ENCODE data around the gene RMND1.
A peak's percentile ranks its signal among the peaks of the same experiment; 100 is the strongest.
"Not testable (repeated sequence)": the region's sequence is repeated elsewhere in the genome, so short reads cannot be mapped to it uniquely, and the experiment has no call there.

RMND1 gene

DNA sequence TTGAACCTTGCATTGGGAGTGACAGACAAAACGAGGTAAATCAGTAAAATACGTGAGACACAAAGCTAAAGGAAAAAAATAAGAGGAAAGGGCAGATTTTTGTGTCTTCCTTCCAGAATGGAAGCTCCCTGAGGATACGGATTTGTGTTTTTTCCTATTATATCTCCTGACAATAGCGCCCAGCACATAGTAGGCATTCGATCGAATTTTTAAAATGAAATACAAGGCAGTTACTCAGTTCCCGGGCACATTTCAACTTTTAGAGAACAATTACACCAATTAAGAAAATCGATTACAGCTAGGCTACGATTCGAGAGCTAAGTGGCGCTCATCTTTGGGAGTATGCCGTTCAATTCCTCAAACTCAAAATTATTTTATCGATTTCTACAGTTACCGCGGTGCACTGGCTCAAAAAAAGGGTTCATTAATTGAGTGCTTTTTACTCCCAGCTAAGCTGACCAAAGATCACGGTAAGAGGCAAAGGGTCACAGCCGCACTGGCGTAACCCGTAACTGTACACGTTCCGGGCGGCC is 443 bp downstream of the RMND1 start:
- DNase-seq: no peak

DNA sequence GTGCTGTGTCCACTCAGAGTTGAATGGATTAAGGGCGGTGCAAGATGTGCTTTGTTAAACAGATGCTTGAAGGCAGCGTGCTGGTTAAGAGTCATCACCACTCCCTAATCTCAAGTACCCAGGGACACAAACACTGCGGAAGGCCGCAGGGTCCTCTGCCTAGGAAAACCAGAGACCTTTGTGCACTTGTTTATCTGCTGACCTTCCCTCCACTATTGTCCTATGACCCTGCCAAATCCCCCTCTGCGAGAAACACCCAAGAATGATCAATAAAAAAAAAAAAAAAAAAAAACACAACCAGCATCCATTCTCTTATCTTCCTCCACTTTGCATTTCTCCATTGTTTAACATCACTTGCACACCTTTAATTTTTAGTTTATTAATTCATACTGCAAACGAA is 998 bp downstream of the RMND1 start:
- DNase-seq: not testable (repeated sequence)

DNA sequence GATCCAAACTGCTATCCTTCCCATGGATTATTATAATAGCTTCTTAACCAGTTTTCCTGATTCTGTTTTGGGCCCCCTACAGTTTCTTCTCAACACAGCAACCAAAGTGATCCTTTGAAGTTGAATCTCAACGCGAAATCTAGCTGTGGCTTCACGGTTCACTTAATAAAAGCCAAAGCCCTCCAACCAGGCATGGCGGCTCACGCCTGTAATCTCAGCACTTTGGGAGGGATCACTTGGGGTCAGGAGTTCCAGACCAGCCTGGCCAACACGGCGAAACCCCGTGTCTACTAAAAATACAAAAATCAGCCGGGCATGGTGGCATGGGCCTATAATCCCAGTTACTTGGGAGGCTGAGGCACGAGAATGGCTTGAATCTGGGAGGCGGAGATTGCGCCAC is 3.3 kb downstream of the RMND1 start:
- DNase-seq: no peak

DNA sequence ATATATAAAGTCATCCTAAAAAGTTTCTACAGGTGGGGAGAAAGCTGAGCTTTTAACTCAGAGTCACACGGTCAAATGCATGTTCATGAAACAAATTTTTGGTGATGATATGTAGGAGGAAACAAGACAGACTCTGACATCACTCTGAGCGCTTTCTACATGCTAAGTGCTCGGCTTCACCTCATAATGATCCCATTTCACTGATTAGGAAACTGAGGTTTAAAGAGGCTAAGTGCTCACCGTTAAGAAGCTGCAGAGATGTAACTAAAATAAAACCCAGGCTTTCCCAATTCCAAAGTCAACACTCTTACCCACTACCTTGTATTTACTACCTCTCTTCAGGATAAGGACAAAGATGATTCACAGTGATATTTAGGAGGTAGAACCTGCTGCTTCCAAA is 4.7 kb downstream of the RMND1 start:
- DNase-seq: no peak

DNA sequence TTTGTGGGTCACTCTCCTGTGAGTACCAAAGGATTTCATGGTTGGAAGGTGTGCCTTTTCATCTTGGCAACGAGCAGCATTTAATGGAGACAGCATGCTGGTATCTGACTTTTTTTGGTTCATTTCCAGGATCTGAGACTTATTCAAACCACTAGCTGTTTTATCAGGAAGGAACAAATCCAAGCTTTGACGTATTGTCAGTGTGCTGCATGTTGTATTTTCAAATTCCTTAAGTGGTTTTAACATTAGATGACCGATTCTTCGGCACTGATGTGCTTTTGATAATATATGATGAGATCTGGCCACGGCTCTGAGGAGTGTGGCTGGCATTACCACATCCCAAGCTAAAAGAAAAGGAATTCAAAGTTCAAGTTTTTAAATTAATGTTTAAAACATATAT is 6.4 kb downstream of the RMND1 start:
- DNase-seq: no peak

DNA sequence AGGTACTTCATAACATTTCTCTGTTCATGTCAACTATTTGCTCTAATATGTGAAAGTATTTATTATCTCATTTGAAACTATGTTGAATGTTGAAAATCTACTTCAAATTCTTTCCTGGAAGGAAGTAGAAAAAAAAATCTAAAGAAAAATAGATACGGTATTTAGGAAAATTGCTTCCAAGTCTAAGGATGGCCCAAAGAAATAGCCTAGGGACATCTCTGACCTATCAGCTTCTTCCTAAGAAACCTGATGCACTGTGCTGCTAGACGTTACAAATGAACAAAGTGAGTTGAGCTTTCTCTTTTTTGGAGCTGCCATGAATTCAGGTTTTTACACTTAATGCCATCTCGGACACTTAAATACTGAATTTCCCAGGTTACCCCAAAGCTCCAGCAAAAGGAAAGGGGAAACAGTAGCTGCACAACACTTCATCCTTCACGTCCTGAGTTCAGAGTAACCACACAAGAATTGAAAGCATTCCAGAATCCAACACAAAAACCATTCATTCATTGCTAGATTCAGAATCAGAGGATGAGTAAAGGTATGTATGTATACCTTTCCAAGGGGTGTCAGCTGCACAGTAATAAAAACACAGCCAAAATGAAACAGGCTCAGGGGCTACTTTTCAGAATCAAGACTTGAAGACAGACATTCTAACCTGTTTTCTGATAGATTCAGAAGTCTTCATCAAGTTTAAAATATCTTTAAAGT is 7.9 kb downstream of the RMND1 start:
- no peak for DNase-seq

DNA sequence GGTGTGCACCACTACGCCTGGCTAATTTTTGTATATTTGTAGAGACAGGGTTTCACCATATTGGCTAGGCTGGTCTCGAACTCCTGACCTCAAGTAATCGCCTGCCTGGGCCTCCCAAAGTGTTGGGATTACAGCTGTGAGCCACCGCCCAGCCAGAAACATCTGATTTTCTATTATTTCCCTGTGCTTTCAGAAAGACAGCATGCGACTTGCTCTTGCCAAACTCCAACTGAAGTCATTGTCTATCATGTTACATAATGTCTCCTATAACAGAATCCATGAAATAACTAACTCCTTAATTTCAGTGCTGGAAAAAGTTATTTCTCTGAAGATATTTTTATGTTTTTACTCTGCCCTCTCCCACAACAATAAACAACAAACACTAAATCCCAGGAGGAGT is 8.5 kb downstream of the RMND1 start:
- no peak for DNase-seq

DNA sequence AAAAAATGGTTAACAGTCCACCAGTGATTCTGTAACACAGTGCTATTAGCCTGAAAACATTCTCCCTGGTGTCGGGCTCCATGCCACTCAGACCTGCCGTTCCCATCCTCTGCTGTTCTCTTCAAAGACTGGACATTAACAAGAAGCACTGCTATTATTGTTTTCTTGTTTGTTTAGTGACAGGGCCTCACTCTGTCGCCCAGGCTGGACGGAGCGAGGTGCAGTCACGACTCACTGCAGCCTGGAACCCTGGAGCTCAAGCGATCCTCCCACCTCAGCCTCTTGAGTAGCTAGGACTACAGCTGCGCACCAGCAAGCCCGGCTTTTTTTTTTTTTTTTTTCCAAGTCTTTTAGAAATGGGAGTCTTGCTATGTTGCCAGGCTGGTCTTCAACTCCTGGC is 9.6 kb downstream of the RMND1 start:
- DNase-seq: no peak

DNA sequence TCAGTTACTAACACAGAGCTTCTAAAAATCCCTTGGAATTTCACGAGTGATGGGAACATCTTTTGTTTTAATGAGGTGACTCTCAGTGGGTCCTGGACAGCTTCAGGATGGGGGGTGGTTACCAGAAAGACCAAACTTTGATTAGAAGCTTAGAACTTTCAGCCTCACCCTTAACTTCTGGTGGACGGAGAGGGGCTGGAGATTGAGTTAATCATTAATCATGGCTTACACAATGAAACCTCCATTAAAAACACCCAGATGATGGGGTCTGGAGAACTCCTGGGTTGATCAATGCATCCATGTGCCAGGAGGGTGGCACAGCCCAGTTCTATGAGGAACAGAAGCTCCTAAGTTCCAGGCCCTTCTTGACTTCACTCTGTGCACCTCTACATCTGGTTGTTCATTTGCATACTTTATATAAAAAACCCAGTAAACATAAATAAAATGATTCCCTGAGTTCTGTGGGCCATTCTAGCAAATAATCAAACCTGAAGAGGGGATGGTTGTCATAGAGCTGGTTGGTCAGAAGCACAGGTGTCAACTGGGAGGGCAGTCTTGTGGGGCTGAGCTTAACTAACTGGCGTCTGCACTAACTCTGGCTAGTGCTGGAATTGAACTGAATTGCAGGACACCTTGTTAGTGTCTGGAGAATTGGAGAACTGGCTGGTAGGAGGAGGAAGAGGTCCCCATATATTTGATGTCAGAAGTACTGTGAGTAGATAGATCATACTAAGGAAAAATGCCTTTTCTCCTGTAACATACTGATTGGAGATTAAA is 10.3 kb downstream of the RMND1 start:
- no peak for DNase-seq

DNA sequence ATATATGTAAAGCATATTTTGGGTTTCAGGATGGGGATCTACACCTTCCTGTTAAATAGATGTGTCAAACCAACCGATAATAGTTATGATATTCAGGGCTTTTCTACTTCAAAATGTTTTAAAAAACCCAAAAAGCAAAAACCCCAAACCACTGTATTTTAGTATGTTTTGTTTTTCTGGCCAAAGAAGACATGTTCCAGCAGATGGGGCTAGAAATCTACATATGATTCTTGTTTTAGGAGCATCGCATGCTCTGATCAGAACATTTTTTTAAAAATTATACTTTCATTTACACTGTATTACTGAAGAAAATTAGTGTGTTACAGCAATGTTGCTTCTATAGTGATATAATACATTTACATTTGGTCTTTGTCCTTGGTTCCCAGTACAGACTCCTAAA is 11.0 kb downstream of the RMND1 start:
- DNase-seq: peak; percentile 46

DNA sequence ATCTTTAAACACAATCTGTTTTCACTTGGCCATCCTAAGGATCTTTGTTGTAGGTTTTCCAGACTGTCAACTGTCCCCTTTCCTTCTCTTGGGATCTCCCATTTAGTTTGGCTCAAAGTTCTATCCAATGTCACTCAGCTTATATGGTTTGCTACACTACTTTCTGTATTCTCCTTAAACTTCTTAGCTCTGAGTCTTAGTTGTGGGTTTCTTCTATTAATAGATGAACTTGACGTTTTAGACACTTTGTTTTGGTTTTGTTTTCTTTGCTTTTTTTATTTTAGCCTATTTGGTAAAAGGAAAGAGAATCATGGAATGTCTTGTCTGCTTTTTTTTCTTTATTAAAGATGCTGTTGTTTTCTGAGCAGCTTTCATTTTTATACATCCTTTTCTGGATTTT is 11.4 kb downstream of the RMND1 start:
- DNase-seq: no peak

DNA sequence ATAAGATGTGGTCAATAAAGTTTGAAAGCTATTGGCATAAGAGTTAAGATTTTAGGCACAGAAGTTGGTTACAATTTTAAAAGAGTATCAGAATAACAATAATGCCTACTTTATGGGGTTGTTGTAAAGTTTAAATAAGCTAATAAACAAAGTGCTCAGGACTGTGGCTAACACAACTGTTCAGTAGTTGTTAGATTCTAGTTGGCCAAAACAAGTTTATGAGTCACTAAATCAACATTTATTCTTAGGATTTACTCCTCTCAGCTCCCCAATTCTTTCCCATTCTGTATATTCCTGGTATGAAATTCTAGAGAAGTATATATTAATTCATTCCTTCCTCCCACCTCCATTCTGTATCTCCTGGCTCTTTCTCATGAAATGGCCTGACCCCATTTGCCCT is 14.5 kb downstream of the RMND1 start:
- DNase-seq: no peak

DNA sequence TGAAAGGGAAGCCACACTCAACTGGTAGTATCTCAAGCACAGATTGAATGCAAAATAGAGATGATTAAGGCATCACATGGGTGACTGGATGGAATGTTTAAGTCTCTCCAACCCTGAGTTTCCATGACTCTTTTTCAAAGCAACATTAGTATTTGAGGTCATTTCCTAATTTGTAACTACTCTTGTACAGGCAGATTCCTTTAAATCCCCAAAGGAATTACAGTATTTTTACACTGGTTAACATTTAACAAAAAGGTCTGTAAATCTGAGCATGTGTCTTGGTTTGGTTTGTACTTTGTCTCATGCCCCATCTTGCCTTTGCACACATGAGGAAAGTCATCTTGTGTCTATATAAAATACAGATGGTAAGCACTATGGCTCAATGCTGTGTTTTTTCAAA is 15.1 kb downstream of the RMND1 start:
- DNase-seq: no peak

DNA sequence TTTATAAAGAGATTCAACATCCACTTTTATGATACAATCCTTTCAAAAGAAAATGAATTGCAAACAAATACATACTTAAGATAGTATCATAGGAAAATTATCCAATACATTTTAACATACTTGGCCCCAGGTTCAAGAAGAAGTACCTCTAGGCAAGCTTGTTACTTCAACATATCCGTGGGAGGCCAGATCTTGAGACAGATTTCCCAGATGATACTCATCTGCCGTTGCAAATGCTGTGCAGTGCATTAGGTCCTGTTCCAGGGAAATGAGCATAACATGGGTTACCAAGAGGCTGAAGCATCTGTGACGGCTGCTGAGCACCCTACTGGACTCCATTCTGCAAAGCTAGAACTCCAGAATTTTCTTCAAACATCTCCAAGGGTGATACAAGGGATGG is 15.6 kb downstream of the RMND1 start:
- DNase-seq: no peak

DNA sequence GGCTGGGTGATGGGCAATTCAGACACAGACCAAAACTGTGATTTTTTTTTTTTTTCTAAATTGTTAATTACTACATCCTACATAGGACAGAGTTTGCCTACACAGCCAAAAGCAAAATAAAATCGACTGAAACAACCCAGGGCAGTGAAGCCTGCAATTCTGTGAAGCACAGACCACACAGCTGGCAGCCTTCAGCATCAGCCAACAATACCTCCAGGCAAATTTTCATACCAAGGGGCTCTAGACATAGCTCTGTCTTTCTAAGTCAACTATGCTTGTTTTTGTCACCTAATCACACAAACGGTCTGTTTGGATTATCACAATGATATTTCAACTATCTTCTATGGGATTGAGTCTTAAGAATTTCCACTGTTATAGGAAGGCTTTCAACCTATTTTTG is 17.6 kb downstream of the RMND1 start:
- DNase-seq: no peak

DNA sequence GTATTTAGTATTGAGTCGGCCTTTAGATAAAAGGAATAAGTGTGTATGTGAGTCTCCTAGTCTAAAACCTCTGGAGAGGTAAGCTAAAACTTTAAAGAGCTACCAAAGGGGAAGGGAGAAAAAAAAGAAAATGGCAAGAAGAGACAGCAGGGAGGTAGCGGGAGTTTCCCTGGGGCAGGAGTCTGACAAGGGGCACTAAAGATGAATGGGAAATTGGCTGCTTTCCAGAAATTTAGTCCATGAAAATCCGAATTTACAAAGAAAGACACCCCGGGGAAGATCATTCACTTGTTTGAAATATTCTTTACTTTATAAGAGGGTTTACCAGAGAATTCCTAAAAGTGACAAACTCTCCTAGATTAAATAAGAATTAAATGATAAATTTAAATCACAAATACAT is 19.3 kb downstream of the RMND1 start:
- DNase-seq: no peak

DNA sequence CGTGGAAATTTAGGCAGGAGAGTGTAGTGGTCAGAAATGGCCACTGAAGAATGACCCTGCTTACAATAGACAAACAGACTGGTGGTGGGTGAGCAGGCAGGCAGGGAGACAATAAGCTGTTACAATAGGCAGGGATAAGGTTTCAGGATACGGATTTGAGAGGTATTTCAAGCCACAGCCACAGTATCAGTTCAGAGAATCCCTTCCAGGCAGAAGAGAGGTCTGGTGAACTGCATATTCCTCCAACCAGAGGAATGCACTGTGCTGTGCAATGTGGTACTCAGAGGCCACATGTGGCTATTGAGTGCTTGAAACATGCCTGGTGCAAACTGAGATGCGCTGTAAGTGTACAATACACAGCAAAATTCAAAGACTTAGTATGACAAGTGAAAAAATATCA is 20.6 kb downstream of the RMND1 start:
- no peak for DNase-seq

DNA sequence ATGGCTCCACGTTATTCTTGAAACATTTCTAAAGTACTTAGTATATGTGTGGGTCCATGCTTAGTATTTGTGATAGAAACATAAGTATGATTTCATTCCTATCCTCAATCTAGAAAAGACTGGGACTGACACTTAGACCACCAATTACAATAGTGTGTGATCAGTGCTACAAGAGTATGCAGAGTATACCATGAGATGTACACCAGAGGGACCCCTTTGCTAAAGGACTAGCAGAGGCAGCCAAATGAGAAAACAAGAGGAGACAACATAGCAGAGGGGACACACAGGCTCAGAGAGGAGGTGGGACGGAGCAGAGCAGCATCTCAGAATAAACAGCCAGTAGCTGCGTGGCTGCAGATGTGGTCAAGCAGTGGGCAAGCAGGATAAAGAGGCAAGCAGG is 21.0 kb downstream of the RMND1 start:
- DNase-seq: no peak

DNA sequence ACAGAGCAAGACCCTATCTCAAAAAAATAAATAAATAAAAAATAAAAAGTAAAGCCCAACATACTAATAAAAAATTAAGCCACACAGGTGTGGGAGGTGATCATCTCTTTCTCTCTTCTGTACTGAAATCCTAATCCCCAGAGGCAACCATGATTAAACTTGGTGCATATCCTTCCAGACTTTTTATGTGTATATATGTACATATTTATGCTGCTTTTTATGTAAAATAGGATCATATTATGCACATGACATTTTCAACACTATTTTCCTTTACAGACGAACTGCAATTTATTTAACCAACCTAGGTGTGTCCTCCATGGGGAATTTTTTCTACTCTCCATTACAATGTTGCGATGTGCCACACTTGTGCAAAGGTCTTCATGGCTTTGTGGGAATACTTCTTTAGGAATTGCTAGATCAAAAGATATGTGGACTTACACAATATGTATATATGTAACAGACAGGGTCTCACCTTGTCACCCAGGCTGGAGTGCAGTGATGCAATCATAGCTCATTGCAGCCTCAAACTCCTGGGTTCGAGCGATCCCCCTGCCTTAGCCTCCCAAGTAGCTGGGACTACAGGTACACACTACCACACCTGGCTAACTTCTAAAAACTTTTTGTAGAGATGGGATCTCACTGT is 23.7 kb downstream of the RMND1 start:
- no peak for DNase-seq

DNA sequence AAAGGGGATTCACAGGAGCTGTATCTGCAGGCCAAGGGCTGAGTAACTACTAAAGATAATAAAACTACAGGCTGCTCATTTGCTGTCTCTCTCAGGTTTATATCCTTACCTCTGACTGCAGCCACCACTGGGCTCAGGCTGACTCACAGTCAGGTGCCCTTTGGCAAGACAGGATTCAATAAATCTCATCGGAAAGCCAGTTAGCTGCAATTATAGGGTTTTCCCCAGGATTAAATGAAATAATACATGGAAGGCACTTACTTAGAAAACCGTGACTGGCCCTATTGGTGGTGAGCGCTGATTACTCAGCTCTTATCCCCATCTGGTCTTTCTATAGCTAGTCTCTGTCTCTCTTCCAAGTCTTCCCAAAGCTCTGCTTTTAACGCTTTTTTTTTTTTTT is 26.4 kb downstream of the RMND1 start:
- no peak for DNase-seq

DNA sequence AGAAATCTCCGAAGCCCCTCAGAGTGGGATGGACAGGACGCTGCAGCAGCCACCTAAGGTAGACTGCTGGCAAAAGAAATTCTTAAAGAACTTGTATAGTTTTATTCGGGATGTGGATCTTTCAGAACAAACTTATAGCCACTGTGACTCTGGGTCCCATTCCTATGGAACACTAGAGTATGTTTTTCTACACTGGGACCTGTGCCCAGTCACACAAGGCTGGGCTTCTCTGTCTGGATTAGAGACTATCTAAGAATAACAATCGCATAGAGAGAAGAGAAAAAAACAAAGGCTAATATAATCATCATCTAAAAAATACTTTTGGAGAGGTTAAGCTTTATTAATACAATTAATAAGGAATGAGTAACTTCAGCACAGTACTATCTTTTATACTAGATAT is 28.9 kb downstream of the RMND1 start:
- DNase-seq: no peak

DNA sequence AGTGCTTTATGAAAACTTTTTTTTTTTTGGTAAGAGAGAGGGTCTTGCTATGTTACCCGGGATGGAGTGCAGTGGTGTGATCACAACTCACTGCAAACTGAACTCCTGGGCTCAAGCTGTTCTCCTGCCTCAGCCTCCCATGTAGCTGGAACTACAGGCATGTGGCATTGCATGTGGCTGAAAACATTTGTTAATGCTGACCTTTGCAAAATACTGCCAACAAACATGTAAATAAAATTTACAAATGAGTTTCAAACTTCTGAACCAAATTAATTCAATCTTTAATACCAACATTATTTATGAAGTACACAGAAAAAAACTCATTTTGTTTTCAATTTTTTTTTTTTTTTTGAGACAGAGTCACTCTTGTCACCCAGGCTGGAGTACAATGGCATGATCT is 34.4 kb downstream of the RMND1 start:
- DNase-seq: no peak

DNA sequence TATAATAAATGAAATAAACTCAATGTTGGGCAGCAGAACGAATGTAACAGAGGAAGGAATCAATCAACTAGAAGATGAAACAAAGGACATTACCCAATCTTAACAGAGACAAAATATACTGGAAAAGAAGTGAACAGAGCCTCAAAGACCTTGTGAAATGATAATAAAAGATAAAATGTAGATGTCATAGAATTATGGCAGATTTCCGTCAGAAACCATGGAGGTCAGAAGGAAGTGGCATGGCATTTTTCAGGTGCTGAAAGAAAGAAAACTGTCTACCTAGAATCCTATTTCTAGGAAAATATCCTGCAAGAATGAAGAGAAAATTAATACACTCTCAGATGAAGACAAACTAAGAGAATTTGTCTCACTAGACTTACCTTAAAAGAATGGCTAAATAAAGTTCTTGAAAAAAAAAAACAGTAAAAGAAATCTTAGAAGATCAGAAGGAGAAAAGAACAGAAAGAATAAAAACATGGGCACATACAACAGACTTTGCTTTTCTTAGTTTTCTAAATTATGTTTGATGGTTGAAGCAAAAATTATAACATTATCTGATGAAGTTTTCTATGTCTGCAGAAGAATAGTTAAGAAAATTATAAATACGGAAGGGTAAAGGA is 37.2 kb downstream of the RMND1 start:
- DNase-seq: no peak
